BJ (cell line): ENCODE results near the gene LRRC1. TPM values are rescaled to one million over a fixed set of nuclear protein-coding genes. Genes with fewer than 3 reads are reported as not detected.

ENCODE experiments used
- CTCF ChIA-PET: fragments of 350-600 bp; formaldehyde crosslinking; extraction: SDS; loops from one replicate; lab custom pipeline; 2021; ENCODE audit warnings: antibody characterized with exemption, inconsistent platforms; lab: Yijun Ruan, JAX
- POLR2A ChIA-PET: fragments of 300-600 bp; sonication (Branson Sonifier 250); formaldehyde crosslinking; extraction: SDS; loops from one replicate; lab custom pipeline; 2021; ENCODE audit warnings: antibody characterized with exemption; lab: Charles Lee
- DNase-seq: peaks from one replicate; pipeline ENCODE4 v3.0.0-alpha.2; 2011; ENCODE audit warnings: low read depth
- H3K27me3 ChIP-seq: 2 replicates; pipeline ENCODE4 v1.6.0; 2011; ENCODE audit warnings: low read length; ENCODE audit not compliant: control insufficient read depth, insufficient read depth
- H3K36me3 ChIP-seq: 2 replicates; pipeline ENCODE4 v1.5.1; 2011; ENCODE audit warnings: low read length; ENCODE audit not compliant: control insufficient read depth, insufficient read depth
- H3K4me3 ChIP-seq: 2 replicates; pipeline ENCODE4 v1.5.1; 2011; ENCODE audit warnings: low read depth, mild to moderate bottlenecking, control low read depth, low read length
- CTCF ChIP-seq: IDR thresholded peaks from 2 replicates; pipeline ENCODE4 v1.5.1; 2011; ENCODE audit warnings: low read depth, mild to moderate bottlenecking, control low read depth, inconsistent platforms, low read length, moderate library complexity; ENCODE audit not compliant: insufficient read depth
- polyA plus RNA-seq: library from polyadenylated mRNA; depleted of rRNA; stranded (reverse); fragments of >200 nt; gene quantifications from 2 replicates; pipeline ENCODE4 v1.2.3, GENCODE V29; 2011

LRRC1 gene
- polyA plus RNA-seq, 1 experiment: 4.3 TPM

- H3K36me3 ChIP-seq: no peaks in the 10 kb centered on the region
- ChIA-PET CTCF (no interaction called here), POLR2A (no interaction called here)
Measured at GRCh38 chr6:53934023-53934422, 139.2 kb downstream of the LRRC1 start.

GRCh38 chr6:53937461-53937860 lies 142.7 kb downstream of the LRRC1 start:
- CTCF ChIA-PET: interaction anchor here (1.6 kb wide), 1 partner anchor 18 kb away, joined by 7 read pairs; no protein-coding TSS in a partner anchor
- TF ChIP-seq CTCF: no peak
- 0 out of 2 replicates have a peak, but pooled peaks cover 2% of the 10 kb centered on the region for H3K27me3 ChIP-seq
- H3K4me3 ChIP-seq: no peak overlapping the region
- POLR2A ChIA-PET: interaction anchor here (0.7 kb wide), 1 partner anchor 1255 kb away, joined by 3 read pairs; no protein-coding TSS in a partner anchor
- no peaks in the 10 kb centered on the region for H3K36me3 ChIP-seq
- DNase-seq: no peak

More at GRCh38 chr6:53934023-53934422, 139.2 kb downstream of the LRRC1 start:
- Histone ChIP-seq H3K4me3 (no peak overlapping the region), H3K27me3 (peaks cover 2% of the 10 kb centered on the region; the same call in 1 of the 2 replicates)
- no peak for TF ChIP-seq CTCF
- DNase-seq: no peak

GRCh38 chr6:53938810-53939209 lies 144.0 kb downstream of the LRRC1 start:
- Histone ChIP-seq H3K27me3 (0 out of 2 replicates have a peak, but pooled peaks cover 2% of the 10 kb centered on the region), H3K36me3 (no peaks in the 10 kb centered on the region), H3K4me3 (no peak overlapping the region)
- CTCF ChIA-PET: no interaction called here
- no peak for TF ChIP-seq CTCF
- no peak for DNase-seq
- POLR2A ChIA-PET: no interaction called here

GRCh38 chr6:53939830-53940229 lies 145.0 kb downstream of the LRRC1 start:
- DNase-seq: no peak
- TF ChIP-seq CTCF: no peak
- ChIA-PET CTCF (interaction anchor here (1.0 to 1.8 kb wide), 2 partner anchors 212 to 214 kb away, joined by 3 to 5 read pairs; no protein-coding TSS in a partner anchor), POLR2A (no interaction called here)
- Histone ChIP-seq H3K27me3 (0 out of 2 replicates have a peak, but pooled peaks cover 2% of the 10 kb centered on the region), H3K4me3 (no peak overlapping the region), H3K36me3 (no peaks in the 10 kb centered on the region)

- POLR2A ChIA-PET: no interaction called here
Measured at GRCh38 chr6:53943395-53943794, 148.6 kb downstream of the LRRC1 start.

More at GRCh38 chr6:53943395-53943794, 148.6 kb downstream of the LRRC1 start:
- CTCF ChIA-PET: interaction anchor here (1.3 to 4.8 kb wide), 2 partner anchors 13 to 214 kb away, joined by 3 to 30 read pairs; no protein-coding TSS in a partner anchor
- Histone ChIP-seq H3K27me3 (no peaks in the 10 kb centered on the region; the same call in 1 of the 2 replicates), H3K4me3 (no peak overlapping the region), H3K36me3 (no peaks in the 10 kb centered on the region)
- no peak for DNase-seq
- no peak for TF ChIP-seq CTCF
